ENCODE data around the gene TLL2.

TLL2 gene

GRCh38 chr10:96524741-96525140 is 11.0 kb upstream of the TLL2 start:
- H3K27ac ChIP-seq = no peak overlapping the region
- no peak for TF ChIP-seq CTCF (conservative IDR thresholded peaks at IDR 0.05; ENCODE audit: low read depth)
- CTCF ChIA-PET = interaction anchor here (0.6 kb wide), 1 partner anchor 1056 kb away, joined by 3 read pairs; no protein-coding TSS in a partner anchor
- POLR2A ChIA-PET (ENCODE audit: low non-redundant PET) = no interaction called here
- DNase-seq (ENCODE audit: low spot score) = no peak

DNA sequence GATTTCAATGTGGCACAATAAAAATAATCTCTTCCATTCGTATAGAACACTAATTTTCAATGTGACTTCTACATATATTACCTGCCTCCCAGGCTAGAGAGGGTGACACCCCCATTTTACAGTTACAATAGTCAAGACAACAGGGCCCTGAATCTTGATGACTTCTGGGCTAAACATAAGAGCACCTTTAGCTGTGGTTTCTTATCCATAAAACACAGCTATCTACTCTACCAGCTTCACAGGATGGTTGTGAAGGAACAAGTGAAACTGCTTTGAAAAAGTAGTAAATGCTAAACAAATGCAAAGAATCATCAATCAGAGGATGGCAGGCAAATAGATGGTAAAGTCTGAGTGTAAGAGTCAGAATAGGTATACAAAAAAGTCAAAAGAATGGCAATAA is 3.6 kb upstream of the TLL2 start:
- CTCF ChIA-PET = no interaction called here

GRCh38 chr10:96516337-96516736 is 2.6 kb upstream of the TLL2 start:
- H3K27ac ChIP-seq = no peak overlapping the region
- ChIA-PET POLR2A (ENCODE audit: low non-redundant PET) (no interaction called here), CTCF (interaction anchor here (0.5 to 1.5 kb wide), 3 partner anchors 121 to 758 kb away, joined by 3 read pairs; no protein-coding TSS in a partner anchor)
- no peak for DNase-seq (ENCODE audit: low spot score)
- TF ChIP-seq CTCF (conservative IDR thresholded peaks at IDR 0.05; ENCODE audit: low read depth) = no peak

More for the DNA sequence above, 3.6 kb upstream of the TLL2 start:
- H3K27ac ChIP-seq = no peak overlapping the region
- no peak for TF ChIP-seq CTCF (conservative IDR thresholded peaks at IDR 0.05; ENCODE audit: low read depth)
- POLR2A ChIA-PET (ENCODE audit: low non-redundant PET) = no interaction called here
- DNase-seq (ENCODE audit: low spot score) = no peak

- no peak overlapping the region for H3K27ac ChIP-seq
- TF ChIP-seq CTCF (conservative IDR thresholded peaks at IDR 0.05; ENCODE audit: low read depth) = no peak
- DNase-seq (ENCODE audit: low spot score) = no peak
- ChIA-PET CTCF (interaction anchor here (0.5 to 5.7 kb wide), 24 partner anchors 9 to 674 kb away, joined by 3 to 88 read pairs (median 4); no protein-coding TSS in a partner anchor), POLR2A (ENCODE audit: low non-redundant PET) (no interaction called here)
Observed at GRCh38 chr10:96513305-96513697, 425 bp downstream of the TLL2 start.

- ChIA-PET CTCF (interaction anchor here (0.5 to 5.7 kb wide), 17 partner anchors 9 to 675 kb away, joined by 3 to 88 read pairs (median 5); no protein-coding TSS in a partner anchor), POLR2A (ENCODE audit: low non-redundant PET) (no interaction called here)
- no peak overlapping the region for H3K27ac ChIP-seq
- no peak for DNase-seq (ENCODE audit: low spot score)
- no peak for TF ChIP-seq CTCF (conservative IDR thresholded peaks at IDR 0.05; ENCODE audit: low read depth)
Observed at GRCh38 chr10:96512524-96513304, 1.0 kb downstream of the TLL2 start.

DNA sequence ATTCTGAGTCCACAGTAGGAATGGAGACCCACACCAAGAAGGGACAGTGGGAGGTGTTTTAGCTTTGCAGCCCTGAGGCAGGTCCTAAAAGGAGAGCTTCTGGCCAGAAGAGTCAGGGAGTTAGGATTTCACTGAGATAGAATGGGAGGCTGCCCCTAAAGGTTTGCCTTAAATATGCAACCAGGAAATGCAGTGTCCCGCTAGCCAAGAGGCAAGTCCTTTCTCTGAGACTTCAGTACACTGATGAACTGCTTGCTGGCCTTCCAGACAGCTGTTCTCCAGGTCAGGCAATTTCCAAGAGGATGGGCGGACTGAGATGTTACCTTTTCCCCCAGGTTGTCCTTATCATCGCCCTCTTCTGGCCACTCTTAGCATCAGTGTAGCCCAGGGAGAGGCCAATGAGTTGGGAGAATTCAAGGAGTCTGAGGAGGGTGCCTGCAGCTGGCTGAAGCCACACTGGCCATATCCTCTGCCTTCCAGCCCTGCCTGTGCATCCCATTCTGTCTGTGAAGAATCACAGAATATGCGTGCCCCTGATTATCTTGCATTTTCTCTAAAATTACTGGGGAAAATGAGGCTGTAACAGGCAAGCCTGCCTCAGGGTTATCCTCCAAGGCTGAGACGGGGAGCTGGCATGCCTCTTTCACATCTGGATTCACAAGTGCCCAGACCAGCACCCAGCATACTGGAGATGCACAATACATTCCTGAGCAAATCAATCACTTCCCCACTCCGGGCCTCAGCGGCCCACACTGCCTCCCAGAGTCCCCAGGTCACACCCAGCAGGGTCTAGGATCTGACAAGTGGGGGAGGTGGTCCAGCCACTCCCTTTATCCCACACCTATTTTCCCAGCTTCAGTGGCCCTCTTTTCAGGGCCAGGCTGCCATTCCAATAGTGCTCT is 2.4 kb downstream of the TLL2 start:
- POLR2A ChIA-PET (ENCODE audit: low non-redundant PET) = no interaction called here
- peak; percentile 22; the same call in 1 of the 2 replicates for TF ChIP-seq CTCF (conservative IDR thresholded peaks at IDR 0.05; ENCODE audit: low read depth)
- CTCF ChIA-PET = interaction anchor here (0.6 to 5.7 kb wide), 10 partner anchors 11 to 929 kb away, joined by 3 to 88 read pairs (median 3); no protein-coding TSS in a partner anchor
- no peak overlapping the region for H3K27ac ChIP-seq
- DNase-seq (ENCODE audit: low spot score) = peak; percentile 57
